ENCODE results near the gene MRPL32. TPM values are rescaled to one million over a fixed set of nuclear protein-coding genes. Genes with fewer than 3 reads are reported as not detected.

MRPL32 gene
- total RNA-seq, 1 experiment from 2014 or later = 102 TPM

DNA sequence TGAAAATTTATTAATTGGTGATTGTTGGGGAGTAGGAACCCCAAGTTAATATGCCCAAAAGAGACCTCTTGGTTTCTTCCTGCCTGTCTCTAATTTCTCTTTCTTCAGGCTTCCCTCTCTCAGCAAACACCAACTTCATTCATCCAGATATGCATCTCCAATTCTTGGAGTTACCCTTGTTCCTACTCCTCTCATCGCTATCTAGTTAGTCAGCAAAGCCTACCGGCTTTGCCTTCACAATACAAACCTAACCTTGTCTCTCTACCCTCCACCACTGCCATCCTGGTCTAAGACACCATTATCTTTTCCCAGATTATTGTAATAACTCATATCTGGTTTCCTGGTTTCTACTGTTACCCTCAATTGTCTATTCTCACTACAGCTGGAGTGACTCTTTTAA, 47.9 kb downstream of the MRPL32 start:
- BruUV-seq (replicated peaks) = no TSS peak
- no peaks in the 10 kb centered on the region for H3K27me3 ChIP-seq (replicated peaks; ENCODE audit: insufficient read depth, low read depth, low read length, poor library complexity)
- DNase-seq (ENCODE audit: low spot score) = no peak
- peaks cover 3% of the 10 kb centered on the region for H3K9me3 ChIP-seq (ENCODE audit: low read depth, low read length, poor library complexity, severe bottlenecking)
- no peaks in the 10 kb centered on the region for H3K36me3 ChIP-seq (ENCODE audit: insufficient read depth, low read length, poor library complexity, severe bottlenecking)
- ChIA-PET POLR2A (ENCODE audit: low non-redundant PET) (no interaction called here), CTCF (no interaction called here)
- H3K4me1 ChIP-seq (ENCODE audit: insufficient read depth, low read length, poor library complexity, severe bottlenecking) = no peaks in the 10 kb centered on the region
- no peak for TF ChIP-seq EZH2 (IDR thresholded peaks at IDR 0.05; ENCODE audit: borderline replicate concordance, low read depth, low read length, poor library complexity, severe bottlenecking)
- TF ChIP-seq, protein P1, sequence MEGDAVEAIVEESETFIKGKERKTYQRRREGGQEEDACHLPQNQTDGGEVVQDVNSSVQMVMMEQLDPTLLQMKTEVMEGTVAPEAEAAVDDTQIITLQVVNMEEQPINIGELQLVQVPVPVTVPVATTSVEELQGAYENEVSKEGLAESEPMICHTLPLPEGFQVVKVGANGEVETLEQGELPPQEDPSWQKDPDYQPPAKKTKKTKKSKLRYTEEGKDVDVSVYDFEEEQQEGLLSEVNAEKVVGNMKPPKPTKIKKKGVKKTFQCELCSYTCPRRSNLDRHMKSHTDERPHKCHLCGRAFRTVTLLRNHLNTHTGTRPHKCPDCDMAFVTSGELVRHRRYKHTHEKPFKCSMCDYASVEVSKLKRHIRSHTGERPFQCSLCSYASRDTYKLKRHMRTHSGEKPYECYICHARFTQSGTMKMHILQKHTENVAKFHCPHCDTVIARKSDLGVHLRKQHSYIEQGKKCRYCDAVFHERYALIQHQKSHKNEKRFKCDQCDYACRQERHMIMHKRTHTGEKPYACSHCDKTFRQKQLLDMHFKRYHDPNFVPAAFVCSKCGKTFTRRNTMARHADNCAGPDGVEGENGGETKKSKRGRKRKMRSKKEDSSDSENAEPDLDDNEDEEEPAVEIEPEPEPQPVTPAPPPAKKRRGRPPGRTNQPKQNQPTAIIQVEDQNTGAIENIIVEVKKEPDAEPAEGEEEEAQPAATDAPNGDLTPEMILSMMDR (conservative IDR thresholded peaks at IDR 0.05; ENCODE audit: low read depth, low read length) = no peak
- H3K4me3 ChIP-seq (ENCODE audit: low read depth, low read length, poor library complexity, severe bottlenecking) = no peak overlapping the region
- intact Hi-C loops (cut with micrococcal nuclease; ENCODE audit: unreplicated experiment) = no loop called here
- H3K27ac ChIP-seq (ENCODE audit: low read depth, low read length, poor library complexity, severe bottlenecking) = no peak overlapping the region

DNA sequence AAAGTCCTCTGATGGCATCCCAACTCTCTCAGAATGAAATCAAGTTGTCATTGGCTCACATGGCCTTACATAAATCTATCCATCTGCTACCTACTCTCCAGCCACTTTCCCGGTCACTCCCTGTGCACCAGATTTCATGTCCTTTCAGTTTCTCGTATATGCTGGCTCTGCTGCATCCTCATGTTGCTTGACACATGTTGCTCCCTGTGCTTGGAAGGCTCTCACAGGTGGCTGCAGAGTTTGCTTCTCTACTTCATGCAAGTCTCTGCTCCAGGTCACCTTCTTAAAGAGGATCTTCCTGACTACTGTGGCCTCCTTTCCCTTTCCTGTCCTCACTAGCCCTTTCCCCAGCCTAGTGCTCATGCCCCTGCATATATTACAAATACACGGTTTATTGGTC, 48.3 kb downstream of the MRPL32 start:
- Histone ChIP-seq H3K27me3 (replicated peaks; ENCODE audit: insufficient read depth, low read depth, low read length, poor library complexity) (no peaks in the 10 kb centered on the region), H3K4me3 (ENCODE audit: low read depth, low read length, poor library complexity, severe bottlenecking) (no peak overlapping the region), H3K36me3 (ENCODE audit: insufficient read depth, low read length, poor library complexity, severe bottlenecking) (no peaks in the 10 kb centered on the region), H3K27ac (ENCODE audit: low read depth, low read length, poor library complexity, severe bottlenecking) (no peak overlapping the region), H3K4me1 (ENCODE audit: insufficient read depth, low read length, poor library complexity, severe bottlenecking) (no peaks in the 10 kb centered on the region), H3K9me3 (ENCODE audit: low read depth, low read length, poor library complexity, severe bottlenecking) (peaks cover 3% of the 10 kb centered on the region)
- intact Hi-C loops (cut with micrococcal nuclease; ENCODE audit: unreplicated experiment) = no loop called here
- no peak for DNase-seq (ENCODE audit: low spot score)
- BruUV-seq (replicated peaks) = no TSS peak
- ChIA-PET CTCF (no interaction called here), POLR2A (ENCODE audit: low non-redundant PET) (no interaction called here)
- TF ChIP-seq EZH2 (IDR thresholded peaks at IDR 0.05; ENCODE audit: borderline replicate concordance, low read depth, low read length, poor library complexity, severe bottlenecking) = no peak
- TF ChIP-seq, protein P1 (conservative IDR thresholded peaks at IDR 0.05; ENCODE audit: low read depth, low read length) = no peak

GRCh38 chr7:42981601-42982000, 49.4 kb downstream of the MRPL32 start:
- H3K27ac ChIP-seq (ENCODE audit: low read depth, low read length, poor library complexity, severe bottlenecking) = no peak overlapping the region
- H3K36me3 ChIP-seq (ENCODE audit: insufficient read depth, low read length, poor library complexity, severe bottlenecking) = no peaks in the 10 kb centered on the region
- peak; percentile 55 for DNase-seq (ENCODE audit: low spot score)
- CTCF ChIA-PET = no interaction called here
- H3K4me1 ChIP-seq (ENCODE audit: insufficient read depth, low read length, poor library complexity, severe bottlenecking) = no peaks in the 10 kb centered on the region
- TF ChIP-seq EZH2 (IDR thresholded peaks at IDR 0.05; ENCODE audit: borderline replicate concordance, low read depth, low read length, poor library complexity, severe bottlenecking) = no peak
- TF ChIP-seq, protein P1 (conservative IDR thresholded peaks at IDR 0.05; ENCODE audit: low read depth, low read length) = no peak
- peaks cover 3% of the 10 kb centered on the region for H3K9me3 ChIP-seq (ENCODE audit: low read depth, low read length, poor library complexity, severe bottlenecking)
- BruUV-seq (replicated peaks) = no TSS peak
- H3K27me3 ChIP-seq (replicated peaks; ENCODE audit: insufficient read depth, low read depth, low read length, poor library complexity) = no peaks in the 10 kb centered on the region
- no peak overlapping the region for H3K4me3 ChIP-seq (ENCODE audit: low read depth, low read length, poor library complexity, severe bottlenecking)
- POLR2A ChIA-PET (ENCODE audit: low non-redundant PET) = no interaction called here
- intact Hi-C loops (cut with micrococcal nuclease; ENCODE audit: unreplicated experiment) = no loop called here

Measured in A673 (cell line).